Measurements from ENCODE around the gene APPL2. TPM values are rescaled to one million over a fixed set of nuclear protein-coding genes. Genes with fewer than 3 reads are reported as not detected.
A peak's percentile ranks its signal among the peaks of the same experiment; 100 is the strongest.

APPL2 gene
- polyA plus RNA-seq, 1 experiment = 59.4 TPM

- Histone ChIP-seq H3K36me3 (ENCODE audit: control insufficient read depth, insufficient read depth, low read length) (no peaks in the 10 kb centered on the region), H3K27me3 (ENCODE audit: control insufficient read depth, insufficient read depth, low read length) (no peaks in the 10 kb centered on the region), H3K4me3 (ENCODE audit: low read depth, low read length) (no peak overlapping the region)
- ChIA-PET CTCF (interaction anchor here (0.6 to 2.1 kb wide), 7 partner anchors 8 to 57 kb away, joined by 3 to 5 read pairs (median 4); no protein-coding TSS in a partner anchor), POLR2A (no interaction called here)
- TF ChIP-seq CTCF (IDR thresholded peaks at IDR 0.05; ENCODE audit: insufficient read depth, low read depth, low read length) = peak; percentile 46
- DNase-seq (ENCODE audit: low read depth) = no peak
Measured at GRCh38 chr12:105278043-105278697, 42.2 kb upstream of the APPL2 start.

GRCh38 chr12:105275997-105276733 is 40.2 kb upstream of the APPL2 start:
- ChIA-PET POLR2A (no interaction called here), CTCF (interaction anchor here (1.0 kb wide), 1 partner anchor 96 kb away, joined by 3 read pairs; no protein-coding TSS in a partner anchor)
- TF ChIP-seq CTCF (IDR thresholded peaks at IDR 0.05; ENCODE audit: insufficient read depth, low read depth, low read length) = no peak
- DNase-seq (ENCODE audit: low read depth) = no peak
- Histone ChIP-seq H3K4me3 (ENCODE audit: low read depth, low read length) (no peak overlapping the region), H3K36me3 (ENCODE audit: control insufficient read depth, insufficient read depth, low read length) (no peaks in the 10 kb centered on the region), H3K27me3 (ENCODE audit: control insufficient read depth, insufficient read depth, low read length) (no peaks in the 10 kb centered on the region)

- no peak for TF ChIP-seq CTCF (IDR thresholded peaks at IDR 0.05; ENCODE audit: insufficient read depth, low read depth, low read length)
- ChIA-PET POLR2A (no interaction called here), CTCF (no interaction called here)
- DNase-seq (ENCODE audit: low read depth) = no peak
- H3K27me3 ChIP-seq (ENCODE audit: control insufficient read depth, insufficient read depth, low read length) = no peaks in the 10 kb centered on the region
- no peaks in the 10 kb centered on the region for H3K36me3 ChIP-seq (ENCODE audit: control insufficient read depth, insufficient read depth, low read length)
- no peak overlapping the region for H3K4me3 ChIP-seq (ENCODE audit: low read depth, low read length)
Measured at GRCh38 chr12:105274571-105274970, 38.6 kb upstream of the APPL2 start.

- no peak for DNase-seq (ENCODE audit: low read depth)
- Histone ChIP-seq H3K4me3 (ENCODE audit: low read depth, low read length) (no peak overlapping the region), H3K36me3 (ENCODE audit: control insufficient read depth, insufficient read depth, low read length) (no peaks in the 10 kb centered on the region), H3K27me3 (ENCODE audit: control insufficient read depth, insufficient read depth, low read length) (no peaks in the 10 kb centered on the region)
- no peak for TF ChIP-seq CTCF (IDR thresholded peaks at IDR 0.05; ENCODE audit: insufficient read depth, low read depth, low read length)
- ChIA-PET CTCF (interaction anchor here (1.0 to 1.6 kb wide), 3 partner anchors 11 to 104 kb away, joined by 3 to 4 read pairs (median 4); no protein-coding TSS in a partner anchor), POLR2A (interaction anchor here (0.6 kb wide), 1 partner anchor 47 kb away, joined by 3 read pairs; no protein-coding TSS in a partner anchor)
Measured at GRCh38 chr12:105273601-105274000, 37.6 kb upstream of the APPL2 start.

GRCh38 chr12:105272814-105273416 is 36.9 kb upstream of the APPL2 start:
- Histone ChIP-seq H3K4me3 (ENCODE audit: low read depth, low read length) (no peak overlapping the region), H3K27me3 (ENCODE audit: control insufficient read depth, insufficient read depth, low read length) (no peaks in the 10 kb centered on the region), H3K36me3 (ENCODE audit: control insufficient read depth, insufficient read depth, low read length) (no peaks in the 10 kb centered on the region)
- ChIA-PET POLR2A (no interaction called here), CTCF (interaction anchor here (0.8 to 1.6 kb wide), 4 partner anchors 10 to 104 kb away, joined by 3 to 4 read pairs (median 4); no protein-coding TSS in a partner anchor)
- DNase-seq (ENCODE audit: low read depth) = no peak
- no peak for TF ChIP-seq CTCF (IDR thresholded peaks at IDR 0.05; ENCODE audit: insufficient read depth, low read depth, low read length)
